ENCODE data around the gene PCDH9.

Gene PCDH9

GRCh38 chr13:66528944-66529576 is 701.1 kb downstream of the PCDH9 start:
- no peaks in the 10 kb centered on the region for H3K27me3 ChIP-seq

DNA sequence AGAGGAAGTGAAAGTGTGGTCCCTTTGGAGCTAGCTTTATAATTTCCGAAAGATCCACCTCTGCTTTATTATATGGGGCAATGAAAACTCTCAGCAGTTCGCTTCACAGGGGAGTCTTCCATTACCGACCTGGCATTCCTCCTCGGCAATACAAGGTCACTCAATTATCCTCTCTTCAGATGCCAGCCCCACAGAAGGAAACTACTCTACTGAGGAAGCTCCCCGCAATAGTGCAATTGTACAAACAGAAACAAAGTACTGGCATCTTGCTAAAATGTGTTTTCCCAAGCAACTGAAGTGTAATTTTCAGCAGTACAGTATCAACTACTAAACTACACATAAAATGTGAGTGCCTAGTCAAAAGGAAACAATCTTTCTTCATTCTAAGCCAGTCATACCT is 702.0 kb downstream of the PCDH9 start:
- Histone ChIP-seq H3K4me1 (ENCODE audit: control insufficient read depth in 1 of 2, insufficient read depth in 1 of 2, low read depth in 1 of 2, low read length in 1 of 2) (no peaks in the 10 kb centered on the region), H3K36me3 (no peaks in the 10 kb centered on the region), H3K4me3 (ENCODE audit: low read depth in 1 of 2, low read length in 1 of 2) (no peak overlapping the region), H3K27ac (no peak overlapping the region), H3K27me3 (no peaks in the 10 kb centered on the region), H3K9me3 (no peaks in the 10 kb centered on the region)
- TF ChIP-seq CTCF (IDR thresholded peaks at IDR 0.05) = no peak

More at GRCh38 chr13:66528944-66529576, 701.1 kb downstream of the PCDH9 start:
- Histone ChIP-seq H3K27ac (no peak overlapping the region), H3K9me3 (no peaks in the 10 kb centered on the region), H3K36me3 (no peaks in the 10 kb centered on the region), H3K4me1 (ENCODE audit: control insufficient read depth in 1 of 2, insufficient read depth in 1 of 2, low read depth in 1 of 2, low read length in 1 of 2) (no peaks in the 10 kb centered on the region), H3K4me3 (ENCODE audit: low read depth in 1 of 2, low read length in 1 of 2) (no peak overlapping the region)
- no peak for TF ChIP-seq CTCF (IDR thresholded peaks at IDR 0.05)

DNA sequence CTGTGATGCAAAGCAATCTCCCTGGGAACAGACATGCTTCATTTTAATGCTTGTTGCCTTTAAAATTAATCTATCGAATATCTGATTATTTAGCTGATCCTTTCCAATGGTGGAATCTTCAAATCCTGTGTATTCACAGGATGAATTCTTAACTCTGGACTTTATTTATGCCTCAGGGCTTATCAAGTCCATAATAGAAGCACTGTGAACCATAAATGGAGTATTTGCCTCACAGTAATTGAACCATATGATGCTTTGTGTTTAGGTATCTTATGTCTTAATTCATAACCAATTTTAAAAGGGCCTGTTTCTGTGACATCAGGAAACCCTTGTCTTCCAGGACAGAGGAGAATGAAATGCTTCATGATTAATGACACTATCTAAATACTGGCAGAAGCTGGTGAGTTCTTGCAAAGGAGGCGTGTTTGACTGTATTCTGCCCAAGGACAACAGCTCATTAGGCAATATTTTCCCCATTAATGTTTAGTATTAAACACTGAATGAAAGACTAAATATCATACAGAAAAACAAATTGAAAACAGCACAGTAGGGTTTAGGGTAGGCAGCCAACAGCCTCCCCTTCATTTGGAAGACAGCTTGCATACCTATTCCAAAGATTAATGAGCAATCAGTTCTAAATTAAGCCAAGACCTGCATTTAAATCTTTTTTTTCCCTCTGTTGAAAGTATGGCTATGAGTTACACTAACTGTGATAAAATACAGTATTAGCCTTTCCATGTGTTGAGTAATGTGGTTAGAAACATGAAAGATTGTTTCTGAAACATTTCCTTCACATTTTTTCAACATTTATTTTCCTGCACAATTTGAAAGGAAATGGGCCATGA is 709.4 kb downstream of the PCDH9 start:
- TF ChIP-seq CTCF (IDR thresholded peaks at IDR 0.05) = no peak
- Histone ChIP-seq H3K4me1 (ENCODE audit: control insufficient read depth in 1 of 2, insufficient read depth in 1 of 2, low read depth in 1 of 2, low read length in 1 of 2) (no peaks in the 10 kb centered on the region), H3K9me3 (no peaks in the 10 kb centered on the region), H3K36me3 (no peaks in the 10 kb centered on the region), H3K27me3 (no peaks in the 10 kb centered on the region), H3K4me3 (ENCODE audit: low read depth in 1 of 2, low read length in 1 of 2) (no peak overlapping the region), H3K27ac (no peak overlapping the region)

GRCh38 chr13:66519259-66519658 is 710.9 kb downstream of the PCDH9 start:
- Histone ChIP-seq H3K4me1 (ENCODE audit: control insufficient read depth in 1 of 2, insufficient read depth in 1 of 2, low read depth in 1 of 2, low read length in 1 of 2) (no peaks in the 10 kb centered on the region), H3K4me3 (ENCODE audit: low read depth in 1 of 2, low read length in 1 of 2) (no peak overlapping the region), H3K27me3 (no peaks in the 10 kb centered on the region), H3K36me3 (no peaks in the 10 kb centered on the region), H3K27ac (no peak overlapping the region), H3K9me3 (no peaks in the 10 kb centered on the region)
- TF ChIP-seq CTCF (IDR thresholded peaks at IDR 0.05) = no peak

DNA sequence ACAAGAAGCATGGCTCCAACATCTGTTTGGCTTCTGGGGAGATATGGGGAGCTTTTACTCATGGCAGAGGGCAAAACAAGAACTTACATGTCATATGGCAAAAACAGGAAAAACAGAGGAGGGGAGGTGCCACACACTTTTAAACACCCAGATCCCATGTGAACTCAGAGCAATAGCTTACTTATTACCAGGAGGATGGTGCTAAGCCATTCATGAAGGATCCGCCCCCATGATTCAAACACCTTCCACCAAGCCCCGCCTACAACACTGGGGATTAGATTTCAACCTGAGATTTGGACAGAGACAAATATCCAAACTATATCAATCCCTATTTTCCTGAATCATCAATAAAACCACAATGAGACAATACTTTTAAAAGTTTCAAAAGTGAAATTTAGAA is 712.1 kb downstream of the PCDH9 start:
- Histone ChIP-seq H3K4me1 (ENCODE audit: control insufficient read depth in 1 of 2, insufficient read depth in 1 of 2, low read depth in 1 of 2, low read length in 1 of 2) (no peaks in the 10 kb centered on the region), H3K36me3 (no peaks in the 10 kb centered on the region), H3K9me3 (no peaks in the 10 kb centered on the region), H3K27ac (no peak overlapping the region), H3K27me3 (no peaks in the 10 kb centered on the region), H3K4me3 (ENCODE audit: low read depth in 1 of 2, low read length in 1 of 2) (no peak overlapping the region)
- TF ChIP-seq CTCF (IDR thresholded peaks at IDR 0.05) = no peak
